HEK293 (cell line): ENCODE results near the gene FBN2.

ENCODE experiments used
- CTCF ChIA-PET: fragments of 350-600 bp; formaldehyde crosslinking; extraction: SDS; loops from one replicate; lab custom pipeline; 2021; ENCODE audit warnings: antibody characterized with exemption; lab: Yijun Ruan, JAX
- POLR2A ChIA-PET: fragments of 300-600 bp; formaldehyde crosslinking; extraction: SDS; loops from one replicate; lab custom pipeline; 2020; ENCODE audit warnings: antibody characterized with exemption, inconsistent platforms; lab: Yijun Ruan, JAX
- H3K27ac ChIP-seq: fragments of 200-500 bp; sonication (Bioruptor generic); 2 replicates; pipeline ENCODE4 v1.5.1; 2014; ENCODE audit warnings: low read depth, low read length, control low read depth, inconsistent platforms; ENCODE audit errors: extremely low read depth
- H3K36me3 ChIP-seq, 2 experiments: fragments of 200-500 bp in 1 of 2; sonication (Bioruptor generic) in 1 of 2; 1 replicate in 1 of 2; 2 replicates in 1 of 2; pipeline ENCODE4 v1.5.1; 2014 to 2017; ENCODE audit warnings: inconsistent platforms in 2 of 2, low read length in 2 of 2; ENCODE audit not compliant: control insufficient read depth in 2 of 2, insufficient read depth in 1 of 2
- H3K4me1 ChIP-seq: fragments of 200-500 bp; sonication (Bioruptor generic); 2 replicates; pipeline ENCODE4 v1.5.1; 2014; ENCODE audit warnings: mild to moderate bottlenecking, low read length, inconsistent platforms; ENCODE audit not compliant: control insufficient read depth, insufficient read depth
- H3K4me3 ChIP-seq: 2 replicates; pipeline ENCODE4 v1.5.1; 2011; ENCODE audit warnings: low read depth, mild to moderate bottlenecking, control low read depth, low read length, moderate library complexity
- H3K9me3 ChIP-seq: fragments of 200-500 bp; sonication (Bioruptor generic); 2 replicates; pipeline ENCODE4 v1.5.1; 2014; ENCODE audit warnings: low read depth, low read length, inconsistent platforms; ENCODE audit not compliant: control insufficient read depth, insufficient read depth
- GLIS1 ChIP-seq: fragments of 450-650 bp; formaldehyde crosslinking; IDR thresholded peaks from 2 replicates; pipeline ENCODE4 v1.5.1; 2016; ENCODE audit warnings: missing biosample characterization, missing genetic modification characterization
- KLF16 ChIP-seq: fragments of 450-650 bp; formaldehyde crosslinking; IDR thresholded peaks from 2 replicates; pipeline ENCODE4 v1.5.1; 2017; ENCODE audit warnings: missing biosample characterization, missing genetic modification characterization
- MYNN ChIP-seq: fragments of 450-650 bp; formaldehyde crosslinking; IDR thresholded peaks from 2 replicates; pipeline ENCODE4 v1.5.1; 2016; ENCODE audit warnings: missing biosample characterization, missing genetic modification characterization, borderline replicate concordance
- YY2 ChIP-seq: fragments of 450-650 bp; formaldehyde crosslinking; IDR thresholded peaks from 2 replicates; pipeline ENCODE4 v1.5.1; 2016; ENCODE audit warnings: missing biosample characterization, missing genetic modification characterization
- ZIC2 ChIP-seq: fragments of 450-650 bp; formaldehyde crosslinking; IDR thresholded peaks from 2 replicates; pipeline ENCODE4 v1.5.1; 2016; ENCODE audit warnings: missing biosample characterization, missing genetic modification characterization
- ZNF112 ChIP-seq: fragments of 450-650 bp; formaldehyde crosslinking; IDR thresholded peaks from 2 replicates; pipeline ENCODE4 v1.5.0; 2017; ENCODE audit warnings: missing biosample characterization, missing genetic modification characterization
- ZNF140 ChIP-seq: fragments of 450-650 bp; formaldehyde crosslinking; IDR thresholded peaks from 2 replicates; pipeline ENCODE4 v1.5.1; 2016; ENCODE audit warnings: missing biosample characterization, missing genetic modification characterization
- ZNF184 ChIP-seq: fragments of 450-650 bp; IDR thresholded peaks from 2 replicates; pipeline ENCODE4 v1.5.1; 2018; ENCODE audit warnings: missing biosample characterization, mild to moderate bottlenecking, missing genetic modification characterization
- ZNF311 ChIP-seq: fragments of 450-650 bp; formaldehyde crosslinking; IDR thresholded peaks from 2 replicates; pipeline ENCODE4 v1.5.1; 2017; ENCODE audit warnings: missing biosample characterization, missing genetic modification characterization, borderline replicate concordance
- ZNF423 ChIP-seq: fragments of 450-650 bp; formaldehyde crosslinking; IDR thresholded peaks from 2 replicates; pipeline ENCODE4 v1.5.1; 2016; ENCODE audit warnings: missing biosample characterization, missing genetic modification characterization
- ZNF529 ChIP-seq: fragments of 450-650 bp; formaldehyde crosslinking; IDR thresholded peaks from 2 replicates; pipeline ENCODE4 v1.5.1; 2017; ENCODE audit warnings: missing genetic modification characterization, missing biosample characterization; ENCODE audit not compliant: insufficient replicate concordance
- ZNF560 ChIP-seq: fragments of 450-650 bp; formaldehyde crosslinking; IDR thresholded peaks from 2 replicates; pipeline ENCODE4 v1.5.1; 2017; ENCODE audit warnings: missing biosample characterization, missing genetic modification characterization, borderline replicate concordance
- ZNF600 ChIP-seq: fragments of 450-650 bp; formaldehyde crosslinking; IDR thresholded peaks from 2 replicates; pipeline ENCODE4 v1.5.1; 2016; ENCODE audit warnings: missing biosample characterization, missing genetic modification characterization
- ZSCAN30 ChIP-seq: fragments of 450-650 bp; IDR thresholded peaks from 2 replicates; pipeline ENCODE4 v1.5.1; 2018; ENCODE audit warnings: missing biosample characterization, mild to moderate bottlenecking, missing genetic modification characterization, moderate library complexity
- ZXDB ChIP-seq: fragments of 450-650 bp; formaldehyde crosslinking; IDR thresholded peaks from 2 replicates; pipeline ENCODE4 v1.5.1; 2016; ENCODE audit warnings: missing biosample characterization, missing genetic modification characterization
- TF ChIP-seq, protein P1 (sequence below): fragments of 450-650 bp; formaldehyde crosslinking; IDR thresholded peaks from 2 replicates; pipeline ENCODE4 v1.5.1; 2017; ENCODE audit warnings: missing biosample characterization, missing genetic modification characterization
- TF ChIP-seq, protein P2 (sequence below): fragments of 450-650 bp; formaldehyde crosslinking; IDR thresholded peaks from 2 replicates; pipeline ENCODE4 v1.5.1; 2016; ENCODE audit warnings: missing biosample characterization, missing genetic modification characterization
- TF ChIP-seq, protein P3 (sequence below): fragments of 450-650 bp; formaldehyde crosslinking; IDR thresholded peaks from 2 replicates; pipeline ENCODE4 v1.5.1; 2016; ENCODE audit warnings: missing biosample characterization, missing genetic modification characterization
- TF ChIP-seq, protein P4 (sequence below): fragments of 450-650 bp; formaldehyde crosslinking; IDR thresholded peaks from 2 replicates; pipeline ENCODE4 v1.5.1; 2016; ENCODE audit warnings: missing biosample characterization, missing genetic modification characterization
- TF ChIP-seq, protein P5 (sequence below): fragments of 450-650 bp; formaldehyde crosslinking; IDR thresholded peaks from 2 replicates; pipeline ENCODE4 v1.5.1; 2016; ENCODE audit warnings: missing biosample characterization, missing genetic modification characterization
- TF ChIP-seq, protein P6 (sequence below): fragments of 450-650 bp; IDR thresholded peaks from 2 replicates; pipeline ENCODE4 v1.5.1; 2018; ENCODE audit warnings: missing biosample characterization, mild to moderate bottlenecking, missing genetic modification characterization

The FBN2 gene

DNA sequence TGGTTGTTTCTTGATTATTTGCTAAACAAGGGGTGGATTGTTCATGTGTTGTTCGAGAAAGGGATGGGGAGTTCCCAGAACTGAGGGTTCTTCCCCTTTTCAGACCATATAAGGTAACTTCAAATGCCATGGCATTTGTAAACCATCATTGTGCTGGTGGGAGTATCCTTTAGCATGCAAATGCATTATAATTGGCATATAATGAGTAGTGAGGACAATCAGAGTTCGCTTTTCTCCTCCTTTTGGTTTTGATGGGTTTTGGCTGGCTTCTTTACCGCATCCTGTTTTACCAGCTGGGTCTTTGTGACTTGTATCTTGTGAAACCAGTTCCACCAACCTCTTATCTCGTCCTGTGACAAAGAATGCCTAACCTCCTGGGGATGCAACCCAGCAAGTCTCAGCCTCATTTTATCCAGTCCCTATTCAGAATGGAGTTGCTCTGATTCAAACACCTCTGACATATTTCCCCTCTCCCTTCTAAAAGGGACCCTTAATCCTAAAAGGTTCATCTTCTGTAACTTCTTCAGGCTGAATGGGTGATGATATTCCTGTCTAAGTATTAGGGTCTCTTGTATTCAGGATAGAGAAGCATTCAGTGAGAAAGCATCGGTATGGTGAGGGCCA is 8.7 kb upstream of the FBN2 start (continued):
- no peak for TF ChIP-seq ZNF600 (tag by site-specific recombination)

DNA sequence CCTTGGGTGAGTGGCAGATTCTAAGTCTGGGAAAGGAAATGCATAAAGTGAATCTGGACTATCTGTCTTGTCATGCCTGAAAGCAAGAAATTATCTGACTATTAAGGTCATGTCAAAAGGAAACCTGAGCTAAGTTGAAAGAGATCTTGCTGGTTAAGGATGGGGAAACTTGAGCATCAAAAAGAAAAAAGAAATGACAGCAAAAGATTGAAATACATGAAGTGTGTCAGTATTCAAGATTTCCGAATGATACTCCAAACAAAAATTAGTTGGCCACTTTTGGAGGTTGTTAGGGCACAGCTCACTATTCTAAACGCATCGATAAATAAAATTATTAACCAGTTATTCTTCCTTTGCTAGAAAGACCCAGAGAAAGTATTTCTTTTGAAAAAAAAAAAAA is 3.3 kb upstream of the FBN2 start:
- H3K27ac ChIP-seq: no peak overlapping the region
- ChIA-PET POLR2A (no interaction called here), CTCF (interaction anchor here (0.6 to 1.2 kb wide), 4 partner anchors 43 to 849 kb away, joined by 3 read pairs; no protein-coding TSS in a partner anchor)
- H3K4me1 ChIP-seq: no peaks in the 10 kb centered on the region
- TF ChIP-seq ZNF529 (no peak), KLF16 (tag by site-specific recombination) (no peak), YY2 (tag by site-specific recombination) (no peak), ZXDB (no peak)
- TF ChIP-seq, protein P1, sequence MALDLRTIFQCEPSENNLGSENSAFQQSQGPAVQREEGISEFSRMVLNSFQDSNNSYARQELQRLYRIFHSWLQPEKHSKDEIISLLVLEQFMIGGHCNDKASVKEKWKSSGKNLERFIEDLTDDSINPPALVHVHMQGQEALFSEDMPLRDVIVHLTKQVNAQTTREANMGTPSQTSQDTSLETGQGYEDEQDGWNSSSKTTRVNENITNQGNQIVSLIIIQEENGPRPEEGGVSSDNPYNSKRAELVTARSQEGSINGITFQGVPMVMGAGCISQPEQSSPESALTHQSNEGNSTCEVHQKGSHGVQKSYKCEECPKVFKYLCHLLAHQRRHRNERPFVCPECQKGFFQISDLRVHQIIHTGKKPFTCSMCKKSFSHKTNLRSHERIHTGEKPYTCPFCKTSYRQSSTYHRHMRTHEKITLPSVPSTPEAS (tag by site-specific recombination): no peak
- TF ChIP-seq, protein P2, sequence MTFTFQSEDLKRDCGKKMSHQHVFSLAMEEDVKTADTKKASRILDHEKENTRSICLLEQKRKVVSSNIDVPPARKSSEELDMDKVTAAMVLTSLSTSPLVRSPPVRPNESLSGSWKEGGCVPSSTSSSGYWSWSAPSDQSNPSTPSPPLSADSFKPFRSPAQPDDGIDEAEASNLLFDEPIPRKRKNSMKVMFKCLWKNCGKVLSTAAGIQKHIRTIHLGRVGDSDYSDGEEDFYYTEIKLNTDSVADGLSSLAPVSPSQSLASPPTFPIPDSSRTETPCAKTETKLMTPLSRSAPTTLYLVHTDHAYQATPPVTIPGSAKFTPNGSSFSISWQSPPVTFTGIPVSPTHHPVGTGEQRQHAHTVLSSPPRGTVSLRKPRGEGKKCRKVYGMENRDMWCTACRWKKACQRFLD (tag by site-specific recombination): no peak
- TF ChIP-seq, protein P3, sequence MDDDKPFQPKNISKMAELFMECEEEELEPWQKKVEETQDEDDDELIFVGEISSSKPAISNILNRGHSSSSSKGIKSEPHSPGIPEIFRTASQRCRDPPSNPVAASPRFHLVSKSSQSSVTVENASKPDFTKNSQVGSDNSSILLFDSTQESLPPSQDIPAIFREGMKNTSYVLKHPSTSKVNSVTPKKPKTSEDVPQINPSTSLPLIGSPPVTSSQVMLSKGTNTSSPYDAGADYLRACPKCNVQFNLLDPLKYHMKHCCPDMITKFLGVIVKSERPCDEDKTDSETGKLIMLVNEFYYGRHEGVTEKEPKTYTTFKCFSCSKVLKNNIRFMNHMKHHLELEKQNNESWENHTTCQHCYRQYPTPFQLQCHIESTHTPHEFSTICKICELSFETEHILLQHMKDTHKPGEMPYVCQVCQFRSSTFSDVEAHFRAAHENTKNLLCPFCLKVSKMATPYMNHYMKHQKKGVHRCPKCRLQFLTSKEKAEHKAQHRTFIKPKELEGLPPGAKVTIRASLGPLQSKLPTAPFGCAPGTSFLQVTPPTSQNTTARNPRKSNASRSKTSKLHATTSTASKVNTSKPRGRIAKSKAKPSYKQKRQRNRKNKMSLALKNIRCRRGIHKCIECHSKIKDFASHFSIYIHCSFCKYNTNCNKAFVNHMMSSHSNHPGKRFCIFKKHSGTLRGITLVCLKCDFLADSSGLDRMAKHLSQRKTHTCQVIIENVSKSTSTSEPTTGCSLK (tag by site-specific recombination): no peak
- no peaks in the 10 kb centered on the region for H3K9me3 ChIP-seq
- H3K4me3 ChIP-seq: no peak overlapping the region
- H3K36me3 ChIP-seq: no peaks in the 10 kb centered on the region

DNA sequence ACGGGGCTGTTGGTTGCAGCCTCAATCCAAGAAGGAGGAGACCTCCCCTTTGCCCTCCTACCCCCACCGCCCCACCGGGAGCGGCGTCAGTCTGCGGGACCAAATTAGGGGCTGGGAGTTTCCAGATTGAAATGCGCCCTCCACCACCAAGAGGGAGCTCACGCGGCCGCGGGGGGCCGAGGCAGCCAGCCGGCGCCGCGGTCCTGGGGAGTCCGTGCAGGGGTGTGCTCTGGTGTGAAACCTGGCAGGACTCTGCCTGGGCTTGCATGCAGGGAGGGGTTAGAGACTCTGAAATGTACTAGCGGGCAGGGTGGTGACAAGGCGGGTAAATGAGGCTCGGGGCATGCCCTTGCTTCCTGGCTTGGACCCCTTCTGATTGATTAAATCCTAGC is 989 bp upstream of the FBN2 start:
- ChIA-PET POLR2A (interaction anchor here (1.0 to 1.7 kb wide), 2 partner anchors 128 to 558 kb away, joined by 3 read pairs; no protein-coding TSS in a partner anchor), CTCF (no interaction called here)
- Histone ChIP-seq H3K36me3 (peaks cover 0 to 9% of the 10 kb centered on the region in 2 experiments; a peak in 1 of 3 replicates), H3K27ac (peak overlapping the region; percentile 89), H3K4me1 (peaks cover 8% of the 10 kb centered on the region), H3K4me3 (peak overlapping the region; percentile 78), H3K9me3 (no peaks in the 10 kb centered on the region)
- TF ChIP-seq ZNF140 (tag by site-specific recombination) (no peak), MYNN (no peak), GLIS1 (tag by site-specific recombination) (peak; percentile 98), ZNF423 (tag by site-specific recombination) (peak; percentile 29; the same call in 1 of the 2 replicates), ZNF311 (tag by site-specific recombination) (no peak), ZIC2 (tag by site-specific recombination) (peak; percentile 94), ZNF112 (tag by site-specific recombination) (no peak), ZSCAN30 (tag by site-specific recombination) (0 out of 2 replicates have a peak, but pooled peaks have one; percentile 3), ZNF560 (tag by site-specific recombination) (no peak), ZNF184 (tag by site-specific recombination) (no peak)
- TF ChIP-seq, protein P4, sequence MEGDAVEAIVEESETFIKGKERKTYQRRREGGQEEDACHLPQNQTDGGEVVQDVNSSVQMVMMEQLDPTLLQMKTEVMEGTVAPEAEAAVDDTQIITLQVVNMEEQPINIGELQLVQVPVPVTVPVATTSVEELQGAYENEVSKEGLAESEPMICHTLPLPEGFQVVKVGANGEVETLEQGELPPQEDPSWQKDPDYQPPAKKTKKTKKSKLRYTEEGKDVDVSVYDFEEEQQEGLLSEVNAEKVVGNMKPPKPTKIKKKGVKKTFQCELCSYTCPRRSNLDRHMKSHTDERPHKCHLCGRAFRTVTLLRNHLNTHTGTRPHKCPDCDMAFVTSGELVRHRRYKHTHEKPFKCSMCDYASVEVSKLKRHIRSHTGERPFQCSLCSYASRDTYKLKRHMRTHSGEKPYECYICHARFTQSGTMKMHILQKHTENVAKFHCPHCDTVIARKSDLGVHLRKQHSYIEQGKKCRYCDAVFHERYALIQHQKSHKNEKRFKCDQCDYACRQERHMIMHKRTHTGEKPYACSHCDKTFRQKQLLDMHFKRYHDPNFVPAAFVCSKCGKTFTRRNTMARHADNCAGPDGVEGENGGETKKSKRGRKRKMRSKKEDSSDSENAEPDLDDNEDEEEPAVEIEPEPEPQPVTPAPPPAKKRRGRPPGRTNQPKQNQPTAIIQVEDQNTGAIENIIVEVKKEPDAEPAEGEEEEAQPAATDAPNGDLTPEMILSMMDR: peak; percentile 12; the same call in 1 of the 2 replicates
- TF ChIP-seq, protein P5, sequence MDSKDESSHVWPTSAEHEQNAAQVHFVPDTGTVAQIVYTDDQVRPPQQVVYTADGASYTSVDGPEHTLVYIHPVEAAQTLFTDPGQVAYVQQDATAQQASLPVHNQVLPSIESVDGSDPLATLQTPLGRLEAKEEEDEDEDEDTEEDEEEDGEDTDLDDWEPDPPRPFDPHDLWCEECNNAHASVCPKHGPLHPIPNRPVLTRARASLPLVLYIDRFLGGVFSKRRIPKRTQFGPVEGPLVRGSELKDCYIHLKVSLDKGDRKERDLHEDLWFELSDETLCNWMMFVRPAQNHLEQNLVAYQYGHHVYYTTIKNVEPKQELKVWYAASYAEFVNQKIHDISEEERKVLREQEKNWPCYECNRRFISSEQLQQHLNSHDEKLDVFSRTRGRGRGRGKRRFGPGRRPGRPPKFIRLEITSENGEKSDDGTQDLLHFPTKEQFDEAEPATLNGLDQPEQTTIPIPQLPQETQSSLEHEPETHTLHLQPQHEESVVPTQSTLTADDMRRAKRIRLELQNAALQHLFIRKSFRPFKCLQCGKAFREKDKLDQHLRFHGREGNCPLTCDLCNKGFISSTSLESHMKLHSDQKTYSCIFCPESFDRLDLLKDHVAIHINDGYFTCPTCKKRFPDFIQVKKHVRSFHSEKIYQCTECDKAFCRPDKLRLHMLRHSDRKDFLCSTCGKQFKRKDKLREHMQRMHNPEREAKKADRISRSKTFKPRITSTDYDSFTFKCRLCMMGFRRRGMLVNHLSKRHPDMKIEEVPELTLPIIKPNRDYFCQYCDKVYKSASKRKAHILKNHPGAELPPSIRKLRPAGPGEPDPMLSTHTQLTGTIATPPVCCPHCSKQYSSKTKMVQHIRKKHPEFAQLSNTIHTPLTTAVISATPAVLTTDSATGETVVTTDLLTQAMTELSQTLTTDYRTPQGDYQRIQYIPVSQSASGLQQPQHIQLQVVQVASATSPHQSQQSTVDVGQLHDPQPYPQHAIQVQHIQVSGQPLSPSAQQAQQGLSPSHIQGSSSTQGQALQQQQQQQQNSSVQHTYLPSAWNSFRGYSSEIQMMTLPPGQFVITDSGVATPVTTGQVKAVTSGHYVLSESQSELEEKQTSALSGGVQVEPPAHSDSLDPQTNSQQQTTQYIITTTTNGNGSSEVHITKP (tag by site-specific recombination): peak; percentile 92
- TF ChIP-seq, protein P6, sequence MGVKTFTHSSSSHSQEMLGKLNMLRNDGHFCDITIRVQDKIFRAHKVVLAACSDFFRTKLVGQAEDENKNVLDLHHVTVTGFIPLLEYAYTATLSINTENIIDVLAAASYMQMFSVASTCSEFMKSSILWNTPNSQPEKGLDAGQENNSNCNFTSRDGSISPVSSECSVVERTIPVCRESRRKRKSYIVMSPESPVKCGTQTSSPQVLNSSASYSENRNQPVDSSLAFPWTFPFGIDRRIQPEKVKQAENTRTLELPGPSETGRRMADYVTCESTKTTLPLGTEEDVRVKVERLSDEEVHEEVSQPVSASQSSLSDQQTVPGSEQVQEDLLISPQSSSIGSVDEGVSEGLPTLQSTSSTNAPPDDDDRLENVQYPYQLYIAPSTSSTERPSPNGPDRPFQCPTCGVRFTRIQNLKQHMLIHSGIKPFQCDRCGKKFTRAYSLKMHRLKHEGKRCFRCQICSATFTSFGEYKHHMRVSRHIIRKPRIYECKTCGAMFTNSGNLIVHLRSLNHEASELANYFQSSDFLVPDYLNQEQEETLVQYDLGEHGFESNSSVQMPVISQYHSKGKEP (tag by site-specific recombination): no peak
